ENCODE results near the gene LAMA2. TPM values are rescaled to one million over a fixed set of nuclear protein-coding genes. Genes with fewer than 3 reads are reported as not detected.

The LAMA2 gene
- polyA plus RNA-seq, 1 of the 3 experiments (the other 2 are of a cell fraction): 0.92 TPM

GRCh38 chr6:129453073-129453472, 570.1 kb downstream of the LAMA2 start (continued):
- TF ChIP-seq REST (IDR thresholded peaks at IDR 0.05; ENCODE audit: low read depth, low read length) (no peak), FOSL2 (IDR thresholded peaks at IDR 0.05; ENCODE audit: borderline replicate concordance, low read depth) (no peak), MXI1 (IDR thresholded peaks at IDR 0.05; ENCODE audit: low read depth, low read length) (no peak), EP300 (IDR thresholded peaks at IDR 0.05; ENCODE audit: borderline replicate concordance in 1 of 2, low read depth in 1 of 2, low read length in 1 of 2) (no peak)

- CTCF ChIA-PET: interaction anchor here (1.0 kb wide), 1 partner anchor 45 kb away, joined by 3 read pairs; no protein-coding TSS in a partner anchor
These were observed 571.5 kb downstream of the LAMA2 start for GRCh38 chr6:129454488-129454887.

GRCh38 chr6:129455126-129455769, 572.3 kb downstream of the LAMA2 start:
- no peaks in the 10 kb centered on the region for H3K36me3 ChIP-seq (replicated peaks in 1 of 2; ENCODE audit: control insufficient read depth in 1 of 2, insufficient read depth in 2 of 2, low read length in 1 of 2)
- H2AFZ ChIP-seq (ENCODE audit: low read depth): no peak overlapping the region
- no peak overlapping the region for H3K4me2 ChIP-seq
- no peaks in the 10 kb centered on the region for H3F3A ChIP-seq (replicated peaks; ENCODE audit: insufficient read depth)
- 77% methylated on average over 3 of the region's 3 CpGs for WGBS (ENCODE audit: low lambda C conversion rate)
- CTCF ChIA-PET: interaction anchor here (1.0 kb wide), 1 partner anchor 44 kb away, joined by 3 read pairs; no protein-coding TSS in a partner anchor
- H3K9me3 ChIP-seq: no peaks in the 10 kb centered on the region
- no peak overlapping the region for H3K4me3 ChIP-seq (ENCODE audit: low read depth in 2 of 2, low read length in 1 of 2)
- POLR2A ChIA-PET: no interaction called here
- H3K79me2 ChIP-seq (ENCODE audit: insufficient read depth): no peaks in the 10 kb centered on the region
- no peaks in the 10 kb centered on the region for H4K20me1 ChIP-seq (ENCODE audit: insufficient read depth)
- H3K27ac ChIP-seq (ENCODE audit: low read depth in 2 of 2, low read length in 1 of 2): no peak overlapping the region
- no peaks in the 10 kb centered on the region for H3K9me2 ChIP-seq
- H3K4me1 ChIP-seq (ENCODE audit: control insufficient read depth in 1 of 2, insufficient read depth in 2 of 2, low read depth in 1 of 2, low read length in 1 of 2): no peaks in the 10 kb centered on the region
- no peak for TF ChIP-seq SIN3A (IDR thresholded peaks at IDR 0.05; ENCODE audit: borderline replicate concordance, low read depth, low read length)
- no peak for TF ChIP-seq RCOR1 (IDR thresholded peaks at IDR 0.05; ENCODE audit: low read length)
- no peak for TF ChIP-seq RFX5 (IDR thresholded peaks at IDR 0.05; ENCODE audit: low read length)
- TF ChIP-seq TEAD4 (IDR thresholded peaks at IDR 0.05; ENCODE audit: borderline replicate concordance, insufficient read depth): no peak
- no peak for TF ChIP-seq RXRA (IDR thresholded peaks at IDR 0.05; ENCODE audit: borderline replicate concordance, low read depth)
- no peak for TF ChIP-seq POLR2AphosphoS5 (IDR thresholded peaks at IDR 0.05; ENCODE audit: low read depth, low read length)
- no peak for TF ChIP-seq NRF1 (IDR thresholded peaks at IDR 0.05; ENCODE audit: low read depth, low read length)
- no peak for TF ChIP-seq EZH2phosphoT487 (IDR thresholded peaks at IDR 0.05; ENCODE audit: borderline replicate concordance, low read depth)
- TF ChIP-seq RAD21 (IDR thresholded peaks at IDR 0.05; ENCODE audit: low read length): no peak
- no peak for TF ChIP-seq NFIC (IDR thresholded peaks at IDR 0.05; ENCODE audit: borderline replicate concordance)
- DNase-seq: no peak
- no peaks in the 10 kb centered on the region for H3K27me3 ChIP-seq (ENCODE audit: insufficient read depth)
- no peak overlapping the region for H3K9ac ChIP-seq

More at GRCh38 chr6:129454488-129454887, 571.5 kb downstream of the LAMA2 start:
- Histone ChIP-seq H3K4me1 (ENCODE audit: control insufficient read depth in 1 of 2, insufficient read depth in 2 of 2, low read depth in 1 of 2, low read length in 1 of 2) (no peaks in the 10 kb centered on the region), H3K9ac (no peak overlapping the region), H3F3A (replicated peaks; ENCODE audit: insufficient read depth) (no peaks in the 10 kb centered on the region), H3K9me2 (no peaks in the 10 kb centered on the region), H3K79me2 (ENCODE audit: insufficient read depth) (no peaks in the 10 kb centered on the region), H3K36me3 (replicated peaks in 1 of 2; ENCODE audit: control insufficient read depth in 1 of 2, insufficient read depth in 2 of 2, low read length in 1 of 2) (no peaks in the 10 kb centered on the region), H3K27ac (ENCODE audit: low read depth in 2 of 2, low read length in 1 of 2) (no peak overlapping the region), H3K27me3 (ENCODE audit: insufficient read depth) (no peaks in the 10 kb centered on the region), H3K4me2 (no peak overlapping the region), H3K4me3 (ENCODE audit: low read depth in 2 of 2, low read length in 1 of 2) (no peak overlapping the region), H3K9me3 (no peaks in the 10 kb centered on the region), H4K20me1 (ENCODE audit: insufficient read depth) (no peaks in the 10 kb centered on the region), H2AFZ (ENCODE audit: low read depth) (no peak overlapping the region)
- DNase-seq: no peak
- no peak for TF ChIP-seq YY1 (IDR thresholded peaks at IDR 0.05; ENCODE audit: low read depth)
- TF ChIP-seq IRF3 (IDR thresholded peaks at IDR 0.05; ENCODE audit: low read depth, low read length): no peak
- TF ChIP-seq GATA2 (CRISPR knock-in tag; IDR thresholded peaks at IDR 0.05): no peak
- no peak for TF ChIP-seq TAF1 (IDR thresholded peaks at IDR 0.05; ENCODE audit: borderline replicate concordance, low read depth, low read length)
- TF ChIP-seq FOXJ3 (CRISPR knock-in tag; IDR thresholded peaks at IDR 0.05): no peak
- 45% methylated on average over 1 of the region's 1 CpG for WGBS (ENCODE audit: low lambda C conversion rate)
- POLR2A ChIA-PET: no interaction called here

Measured in SK-N-SH (cell line).